Epithelial cell of esophagus (primary cell): ENCODE results near the gene THAP12.
"Not testable (repeated sequence)": the region's sequence is repeated elsewhere in the genome, so short reads cannot be mapped to it uniquely, and the experiment has no call there.

Experiments used
- DNase-seq: peaks from one replicate; pipeline ENCODE4 v3.0.0; 2010; ENCODE audit warnings: low read depth
- H3K4me3 ChIP-seq: 2 replicates; pipeline ENCODE4 v1.5.1; 2011; ENCODE audit warnings: mild to moderate bottlenecking, low read length, control low read depth
- CTCF ChIP-seq: IDR thresholded peaks from 2 replicates; pipeline ENCODE4 v1.5.1; 2011; ENCODE audit warnings: low read depth, mild to moderate bottlenecking, low read length, control low read depth, inconsistent platforms; ENCODE audit not compliant: insufficient read depth; ENCODE audit errors: missing control alignments

Gene THAP12

GRCh38 chr11:76322942-76323341 is 58.0 kb downstream of the THAP12 start:
- TF ChIP-seq CTCF = no peak
- H3K4me3 ChIP-seq = no peak overlapping the region
- no peak for DNase-seq

- no peak for DNase-seq
- H3K4me3 ChIP-seq = no peak overlapping the region
- no peak for TF ChIP-seq CTCF
Observed at GRCh38 chr11:76322540-76322939, 58.4 kb downstream of the THAP12 start.

GRCh38 chr11:76321820-76322524 is 59.0 kb downstream of the THAP12 start:
- TF ChIP-seq CTCF = no peak
- DNase-seq = no peak
- no peak overlapping the region for H3K4me3 ChIP-seq

- no peak overlapping the region for H3K4me3 ChIP-seq
- no peak for TF ChIP-seq CTCF
- no peak for DNase-seq
Observed at GRCh38 chr11:76321340-76321739, 59.6 kb downstream of the THAP12 start.

- no peak for DNase-seq
- TF ChIP-seq CTCF = no peak
- H3K4me3 ChIP-seq = no peak overlapping the region
Observed at GRCh38 chr11:76320929-76321328, 60.0 kb downstream of the THAP12 start.

- DNase-seq, H3K4me3 ChIP-seq: not testable (repeated sequence)
Observed at GRCh38 chr11:76319798-76320197, 61.1 kb downstream of the THAP12 start.

GRCh38 chr11:76318744-76319384 is 62.1 kb downstream of the THAP12 start:
- no peak overlapping the region for H3K4me3 ChIP-seq
- peak; percentile 84 for DNase-seq
- peak; percentile 91 for TF ChIP-seq CTCF
